ENCODE results near the gene PRDM7. TPM values are rescaled to one million over a fixed set of nuclear protein-coding genes. Genes with fewer than 3 reads are reported as not detected.

The PRDM7 gene
- polyA plus RNA-seq, 2 of the 4 experiments (the other 2 are of a cell fraction) = not detected

- CTCF ChIA-PET = interaction anchor here (1.9 kb wide), 1 partner anchor 54 kb away, joined by 5 read pairs; no protein-coding TSS in a partner anchor
- H3K27ac ChIP-seq = no peak overlapping the region
- ATAC-seq (no peak), DNase-seq (ENCODE audit: low read depth in 1 of 2, low spot score in 1 of 2) (no peak), FAIRE-seq (no peak)
- no peak for TF ChIP-seq HEYL (CRISPR knock-in tag; IDR thresholded peaks at IDR 0.05)
- no peak for TF ChIP-seq FOSL2 (IDR thresholded peaks at IDR 0.05)
- TF ChIP-seq FOSL2 (CRISPR knock-in tag; IDR thresholded peaks at IDR 0.05) = no peak
- no peak for TF ChIP-seq EHMT2 (IDR thresholded peaks at IDR 0.05; ENCODE audit: low read depth)
- no peak for TF ChIP-seq NR3C1 (IDR thresholded peaks at IDR 0.05)
- no peak for TF ChIP-seq KDM1A (IDR thresholded peaks at IDR 0.05; ENCODE audit: low read depth)
- TF ChIP-seq SMC3 (IDR thresholded peaks at IDR 0.05) = no peak
- no peak for TF ChIP-seq CBX2 (IDR thresholded peaks at IDR 0.05; ENCODE audit: borderline replicate concordance, low read depth)
- no peak for TF ChIP-seq RAD21 (conservative IDR thresholded peaks at IDR 0.05 in 1 of 2, IDR thresholded peaks at IDR 0.05 in 1 of 2)
- TF ChIP-seq HOXB13 (CRISPR knock-in tag; IDR thresholded peaks at IDR 0.05; ENCODE audit: low read depth) = no peak
- TF ChIP-seq HMGXB4 (CRISPR knock-in tag; IDR thresholded peaks at IDR 0.05; ENCODE audit: borderline replicate concordance) = no peak
- WGBS (ENCODE audit: missing lambda C conversion rate) = 93% methylated on average over 17 of the region's 17 CpGs
- no peak overlapping the region for H3K4me3 ChIP-seq
- H3K4me2 ChIP-seq = no peak overlapping the region
- no peaks in the 10 kb centered on the region for H3K9me3 ChIP-seq
- H3K4me1 ChIP-seq = peaks cover 4% of the 10 kb centered on the region; the same call in 1 of the 3 replicates
- POLR2A ChIA-PET = no interaction called here
Measured at GRCh38 chr16:90027611-90028010, 49.5 kb downstream of the PRDM7 start.

GRCh38 chr16:90026135-90026534 lies 51.0 kb downstream of the PRDM7 start:
- 85% methylated on average over 8 of the region's 8 CpGs for WGBS (ENCODE audit: missing lambda C conversion rate)
- H3K9me3 ChIP-seq = no peaks in the 10 kb centered on the region
- ChIA-PET POLR2A (no interaction called here), CTCF (interaction anchor here (1.2 to 1.9 kb wide), 2 partner anchors 17 to 56 kb away, joined by 4 to 5 read pairs; no protein-coding TSS in a partner anchor)
- H3K27ac ChIP-seq = no peak overlapping the region
- no peak for DNase-seq (ENCODE audit: low read depth in 1 of 2, low spot score in 1 of 2)
- TF ChIP-seq GATA3 (IDR thresholded peaks at IDR 0.05; ENCODE audit: borderline replicate concordance) (no peak), NFE2L2 (conservative IDR thresholded peaks at IDR 0.05; ENCODE audit: low read length) (no peak), TP53 (CRISPR knock-in tag; IDR thresholded peaks at IDR 0.05) (no peak), USF2 (IDR thresholded peaks at IDR 0.05) (no peak), ELK1 (IDR thresholded peaks at IDR 0.05; ENCODE audit: low read depth, low read length) (no peak), SMC3 (IDR thresholded peaks at IDR 0.05) (no peak), FOSB (CRISPR knock-in tag; IDR thresholded peaks at IDR 0.05) (no peak), JUN (IDR thresholded peaks at IDR 0.05) (no peak), RNF2 (IDR thresholded peaks at IDR 0.05; ENCODE audit: borderline replicate concordance, low read depth) (no peak), ZC3H11A (IDR thresholded peaks at IDR 0.05) (no peak), MYC (IDR thresholded peaks at IDR 0.05; ENCODE audit: borderline replicate concordance, low read length) (no peak), HEYL (CRISPR knock-in tag; IDR thresholded peaks at IDR 0.05) (no peak), POLR2A (IDR thresholded peaks at IDR 0.05; ENCODE audit: low read length) (no peak), EP300 (IDR thresholded peaks at IDR 0.05) (no peak), MAX (IDR thresholded peaks at IDR 0.05) (no peak)
- no peak overlapping the region for H3K4me3 ChIP-seq
- no peak for FAIRE-seq
- peaks cover 15% of the 10 kb centered on the region for H3K4me1 ChIP-seq
- H3K4me2 ChIP-seq = no peak overlapping the region
- ATAC-seq = no peak
